K562 (cell line): ENCODE measurements around the gene BMPER. TPM values are rescaled to one million over a fixed set of nuclear protein-coding genes. Genes with fewer than 3 reads are reported as not detected.

Experiments
- ATAC-seq: fragments of 200-7000 bp; cut with Tn5 transposase; 3 replicates; pipeline ENCODE4 v1.9.1; 2020; ENCODE audit warnings: moderate library complexity
- BruUV-seq: library from RNA; stranded (reverse); fragments of 400-500 nt; replicated peaks from 2 replicates; lab custom pipeline; 2021; lab: Mats Ljungman, UMichigan
- CTCF ChIA-PET: fragments of 300-600 bp; formaldehyde crosslinking; extraction: SDS; loops from one replicate; lab custom pipeline; 2021; ENCODE audit warnings: low intra/inter-chr PET ratio; lab: Yijun Ruan, JAX
- POLR2A ChIA-PET: fragments of 300-600, 350-650 bp; sonication (Branson Sonifier 250); formaldehyde crosslinking; extraction: SDS; loops from one replicate; lab custom pipeline; 2021; ENCODE audit warnings: antibody characterized with exemption, inconsistent platforms; lab: Yijun Ruan, JAX
- DNase-seq, 4 experiments: peaks; one replicate each; pipeline versions ENCODE4 v3.0.0 to v3.0.0-alpha.2; 2011 to 2018; ENCODE audit warnings: low spot score in 3 of 4, mixed read lengths in 3 of 4; ENCODE audit errors: extremely low read depth in 1 of 4
- FAIRE-seq: peaks from 2 replicates; lab custom pipeline; 2011; peaks lifted over from hg19 to GRCh38; lab: Jason Lieb, UNC
- H2AFZ ChIP-seq: 2 replicates; pipeline ENCODE4 v1.6.0; 2011; ENCODE audit warnings: low read depth, low read length, control low read depth, inconsistent platforms
- H3K27ac ChIP-seq: fragments of 200-600 bp; 3 replicates; pipeline ENCODE4 v1.8.0; 2011; ENCODE audit warnings: low read depth, mild to moderate bottlenecking, control low read depth, inconsistent platforms, low read length, moderate library complexity, mixed read lengths; ENCODE audit errors: extremely low read depth
- H3K27me3 ChIP-seq, 2 experiments: fragments of 300-600 bp in 1 of 2; 2 replicates in 1 of 2; 3 replicates in 1 of 2; pipeline versions ENCODE4 v1.6.0 to v1.8.0; 2011; ENCODE audit warnings: inconsistent platforms in 2 of 2, low read length in 2 of 2, mild to moderate bottlenecking in 1 of 2, mixed read lengths in 1 of 2, moderate library complexity in 1 of 2; ENCODE audit not compliant: control insufficient read depth in 2 of 2, insufficient read depth in 2 of 2
- H3K36me3 ChIP-seq: fragments of 300-600 bp; 3 replicates; pipeline ENCODE4 v1.8.0; 2011; ENCODE audit warnings: mild to moderate bottlenecking, low read length, inconsistent platforms; ENCODE audit not compliant: control insufficient read depth, insufficient read depth
- H3K4me1 ChIP-seq, 2 experiments: fragments of 200-600 bp in 1 of 2; replicated peaks in 1 of 2; 2 replicates in 1 of 2; 3 replicates in 1 of 2; pipeline versions ENCODE4 v1.5.1 to v1.8.0; 2011; ENCODE audit warnings: inconsistent platforms in 2 of 2, low read length in 2 of 2, mild to moderate bottlenecking in 1 of 2, mixed read lengths in 1 of 2, moderate library complexity in 1 of 2; ENCODE audit not compliant: control insufficient read depth in 2 of 2, insufficient read depth in 2 of 2
- H3K4me2 ChIP-seq: 2 replicates; pipeline ENCODE4 v1.6.1; 2011; ENCODE audit warnings: low read length, control low read depth, inconsistent platforms, mixed read lengths; ENCODE audit not compliant: insufficient read depth
- H3K4me3 ChIP-seq: fragments of 200-600 bp; sonication (generic), shearing (Covaris generic); 2 replicates; pipeline ENCODE4 v1.5.1; 2016; ENCODE audit warnings: control low read depth, inconsistent platforms
- H3K79me2 ChIP-seq: fragments of 200-600 bp; 3 replicates; pipeline ENCODE4 v1.8.0; 2011; ENCODE audit warnings: low read length, inconsistent platforms; ENCODE audit not compliant: control insufficient read depth, insufficient read depth
- H3K9ac ChIP-seq, 2 experiments: 2 replicates each; pipeline versions ENCODE4 v1.6.0 to v1.6.1; 2011; ENCODE audit warnings: low read depth in 2 of 2, low read length in 2 of 2, control low read depth in 1 of 2, inconsistent platforms in 1 of 2, mild to moderate bottlenecking in 1 of 2, mixed read lengths in 1 of 2; ENCODE audit not compliant: insufficient read depth in 1 of 2
- H3K9me1 ChIP-seq: one replicate; pipeline ENCODE4 v1.6.0; 2011; ENCODE audit warnings: inconsistent platforms, mild to moderate bottlenecking, low read length, moderate library complexity; ENCODE audit not compliant: control insufficient read depth, insufficient read depth
- H3K9me3 ChIP-seq: replicated peaks from 2 replicates; pipeline ENCODE4 v1.5.1; 2011; ENCODE audit warnings: low read depth, low read length, inconsistent platforms; ENCODE audit not compliant: control insufficient read depth, insufficient read depth
- H4K20me1 ChIP-seq: replicated peaks from 2 replicates; pipeline ENCODE4 v1.6.1; 2011; ENCODE audit warnings: low read length, inconsistent platforms, mixed read lengths; ENCODE audit not compliant: control insufficient read depth, insufficient read depth
- ETV1 ChIP-seq: fragments of 450-650 bp; conservative IDR thresholded peaks from 2 replicates; pipeline ENCODE4 v1.6.1; 2016; ENCODE audit warnings: missing genetic modification characterization, control low read depth, low read depth, missing compliant biosample characterization
- GABPA ChIP-seq: fragments of 200-800 bp; sonication (Bioruptor generic); conservative IDR thresholded peaks from 2 replicates; pipeline ENCODE4 v1.6.1; 2016; ENCODE audit warnings: low read depth, missing genetic modification characterization, missing compliant biosample characterization
- KDM4B ChIP-seq, 2 experiments: fragments of 450-650 bp in 1 of 2; sonication (generic) in 1 of 2; IDR thresholded peaks; 2 replicates each; pipeline ENCODE4 v1.6.1; 2016 to 2017; ENCODE audit warnings: borderline replicate concordance in 2 of 2, antibody characterized with exemption in 1 of 2, low read depth in 1 of 2, mild to moderate bottlenecking in 1 of 2
- LEF1 ChIP-seq: fragments of 450-650 bp; IDR thresholded peaks from 2 replicates; pipeline ENCODE4 v1.6.1; 2016; ENCODE audit warnings: mild to moderate bottlenecking
- MLX ChIP-seq, 2 experiments: fragments of 450-650 bp in 1 of 2; sonication (generic) in 1 of 2; formaldehyde crosslinking; conservative IDR thresholded peaks; 2 replicates each; pipeline versions ENCODE4 v1.4.0 to v1.8.1; 2020 to 2022; ENCODE audit warnings: mild to moderate bottlenecking in 1 of 2, missing genetic modification reagents in 1 of 2
- NR2C2 ChIP-seq, 2 experiments: fragments of 200-800 bp in 1 of 2; sonication (Bioruptor generic) in 1 of 2; sonication (generic) in 1 of 2; formaldehyde crosslinking in 1 of 2; IDR thresholded peaks; 2 replicates each; pipeline versions ENCODE4 v1.6.1 to v1.8.0; 2016 to 2022; ENCODE audit warnings: mild to moderate bottlenecking in 1 of 2, missing compliant biosample characterization in 1 of 2, missing genetic modification characterization in 1 of 2, missing genetic modification reagents in 1 of 2
- RBM34 ChIP-seq: fragments of 200-400 bp; formaldehyde crosslinking; IDR thresholded peaks from 2 replicates; pipeline ENCODE4 v1.6.1; 2018; ENCODE audit warnings: low read length, borderline replicate concordance; ENCODE audit not compliant: insufficient read depth
- TFAP4 ChIP-seq: sonication (generic); formaldehyde crosslinking; IDR thresholded peaks from 2 replicates; pipeline ENCODE4 v1.8.0; 2022; ENCODE audit warnings: missing genetic modification reagents, mild to moderate bottlenecking, moderate library complexity, borderline replicate concordance
- U2AF2 ChIP-seq: fragments of 200-400 bp; formaldehyde crosslinking; optimal IDR thresholded peaks from 2 replicates; pipeline ENCODE3; 2017; ENCODE audit warnings: low read depth, mild to moderate bottlenecking, low read length
- ZC3H8 ChIP-seq: fragments of 450-650 bp; IDR thresholded peaks from 2 replicates; pipeline ENCODE4 v1.6.1; 2017
- WGBS: fragments of 100-300 bp; shearing (Covaris generic); methylation state at CpG from one replicate; pipeline ENCODE4 v1.1.6; 2016; ENCODE audit warnings: low coverage, mixed read lengths; ENCODE audit not compliant: insufficient coverage; ENCODE audit errors: missing lambda C conversion rate; 5-methylcytosine and 5-hydroxymethylcytosine counted together
- in situ Hi-C: fragments of 300-500 bp; cut with MboI; formaldehyde crosslinking; loops from 4 replicates; pipeline ENCODE4 v1.15.0; 2018; ENCODE audit warnings: inconsistent platforms, mixed read lengths
- intact Hi-C: fragments of 100-400 bp; cut with micrococcal nuclease; formaldehyde crosslinking; loops from 2 replicates; pipeline ENCODE4 v1.14.2; 2022
- polyA plus RNA-seq, 8 experiments: library from polyadenylated mRNA; depleted of rRNA in 4 of 8; stranded (reverse) in 5 of 8; unstranded in 3 of 8; fragments of >200 nt; fragmentation: Nextera tagmentation in 2 of 8; fragmentation: Illumina TruSeq in 1 of 8; extraction: Ambion mirVana in 2 of 8; extraction: Trizol in 1 of 8; gene quantifications; 2 replicates each; pipeline versions ENCODE4 v1.2.1 to v1.2.3, GENCODE V29; 2011 to 2014; ENCODE audit warnings: inconsistent platforms in 1 of 8, missing spikeins in 1 of 8
- total RNA-seq, 7 experiments: library from RNA; depleted of rRNA in 6 of 7; stranded (reverse); fragments of >200 nt in 6 of 7; fragmentation: Illumina TruSeq in 2 of 7; extraction: Trizol in 2 of 7; gene quantifications; 2 replicates each; pipeline versions ENCODE4 v1.2.1 to v1.2.3, GENCODE V29; 2011 to 2021; ENCODE audit warnings: low replicate concordance in 1 of 7

Gene BMPER
- total and polyA plus RNA-seq, 9 of the 15 experiments (the other 6 are each of a cell fraction or from before 2014, with no cell fraction given), result not detected

- no peak overlapping the region for H2AFZ ChIP-seq
- intact Hi-C loops (no loop called here), in situ Hi-C loops (no loop called here)
- WGBS, result 11% methylated on average over 1 of the region's 1 CpG
- H3K36me3 ChIP-seq, result no peaks in the 10 kb centered on the region
- no peak for TF ChIP-seq MLX (CRISPR knock-in tag; conservative IDR thresholded peaks at IDR 0.05)
- no peaks in the 10 kb centered on the region for H4K20me1 ChIP-seq
- no peak for FAIRE-seq
- no peak for DNase-seq
- H3K27me3 ChIP-seq, result no peaks in the 10 kb centered on the region
- H3K4me3 ChIP-seq, result no peak overlapping the region
- no peak overlapping the region for H3K27ac ChIP-seq
- ChIA-PET CTCF (no interaction called here), POLR2A (no interaction called here)
- BruUV-seq, result no TSS peak
- no peaks in the 10 kb centered on the region for H3K79me2 ChIP-seq
- ATAC-seq, result no peak
- H3K9me3 ChIP-seq, result no peaks in the 10 kb centered on the region
- H3K4me2 ChIP-seq, result no peak overlapping the region
- H3K9ac ChIP-seq, result no peak overlapping the region
- no peaks in the 10 kb centered on the region for H3K4me1 ChIP-seq
- no peaks in the 10 kb centered on the region for H3K9me1 ChIP-seq
Observed at GRCh38 chr7:34034728-34035127, 129.4 kb downstream of the BMPER start.

GRCh38 chr7:34036051-34036920, 130.9 kb downstream of the BMPER start:
- Histone ChIP-seq H3K9ac (no peak overlapping the region), H3K9me3 (no peaks in the 10 kb centered on the region), H3K27ac (no peak overlapping the region), H3K4me3 (no peak overlapping the region), H2AFZ (no peak overlapping the region), H3K27me3 (no peaks in the 10 kb centered on the region), H4K20me1 (no peaks in the 10 kb centered on the region), H3K4me2 (no peak overlapping the region), H3K79me2 (no peaks in the 10 kb centered on the region), H3K9me1 (no peaks in the 10 kb centered on the region), H3K4me1 (no peaks in the 10 kb centered on the region), H3K36me3 (no peaks in the 10 kb centered on the region)
- DNase-seq, result peak in 3 of 4 experiments; percentile 7 to 34 (median 12)
- FAIRE-seq, result no peak
- ATAC-seq, result peak; percentile 47; the same call in 1 of the 3 replicates
- ChIA-PET POLR2A (no interaction called here), CTCF (no interaction called here)
- intact Hi-C loops, result no loop called here
- in situ Hi-C loops, result no loop called here
- no TSS peak for BruUV-seq
- 0 out of 2 replicates have a peak, but pooled peaks have one; percentile 28 for TF ChIP-seq ETV1
- TF ChIP-seq LEF1, result no peak
- TF ChIP-seq GABPA (tag), result 0 out of 2 replicates have a peak, but pooled peaks have one; percentile 16
- TF ChIP-seq KDM4B (IDR thresholded peaks at IDR 0.05; ENCODE audit: borderline replicate concordance in 2 of 2, low read depth in 1 of 2), result no peak
- no peak for TF ChIP-seq TFAP4 (CRISPR knock-in tag)
- TF ChIP-seq ZC3H8, result no peak
- TF ChIP-seq U2AF2, result no peak
- TF ChIP-seq NR2C2 (CRISPR knock-in tag; IDR thresholded peaks at IDR 0.05), result no peak
- 0 out of 2 replicates have a peak, but pooled peaks have one; percentile 13 for TF ChIP-seq NR2C2 (tag; IDR thresholded peaks at IDR 0.05)
- no peak for TF ChIP-seq RBM34
- WGBS, result 0% methylated on average over 8 of the region's 8 CpGs
